ENCODE measurements around the gene CCDC83.

DNA sequence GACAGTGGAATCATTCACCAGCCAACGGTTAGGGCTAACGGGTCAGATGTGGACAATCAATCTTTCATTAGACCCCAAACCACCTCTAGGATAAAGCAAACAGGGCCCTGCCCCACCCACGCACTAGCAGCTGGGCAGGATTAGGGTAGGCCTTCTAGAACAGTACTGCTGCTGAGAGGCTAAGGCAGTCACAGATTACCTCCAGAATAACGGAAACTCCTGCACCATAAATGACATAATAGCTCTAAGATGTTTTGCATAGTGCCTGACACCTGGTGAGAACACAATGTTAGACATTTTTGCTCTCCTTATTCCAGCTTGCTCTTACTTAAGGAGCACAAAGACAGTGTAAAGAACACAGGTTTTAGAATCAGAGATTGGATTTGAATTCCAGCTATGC is 46.0 kb upstream of the CCDC83 start:
- TF ChIP-seq, protein P1, sequence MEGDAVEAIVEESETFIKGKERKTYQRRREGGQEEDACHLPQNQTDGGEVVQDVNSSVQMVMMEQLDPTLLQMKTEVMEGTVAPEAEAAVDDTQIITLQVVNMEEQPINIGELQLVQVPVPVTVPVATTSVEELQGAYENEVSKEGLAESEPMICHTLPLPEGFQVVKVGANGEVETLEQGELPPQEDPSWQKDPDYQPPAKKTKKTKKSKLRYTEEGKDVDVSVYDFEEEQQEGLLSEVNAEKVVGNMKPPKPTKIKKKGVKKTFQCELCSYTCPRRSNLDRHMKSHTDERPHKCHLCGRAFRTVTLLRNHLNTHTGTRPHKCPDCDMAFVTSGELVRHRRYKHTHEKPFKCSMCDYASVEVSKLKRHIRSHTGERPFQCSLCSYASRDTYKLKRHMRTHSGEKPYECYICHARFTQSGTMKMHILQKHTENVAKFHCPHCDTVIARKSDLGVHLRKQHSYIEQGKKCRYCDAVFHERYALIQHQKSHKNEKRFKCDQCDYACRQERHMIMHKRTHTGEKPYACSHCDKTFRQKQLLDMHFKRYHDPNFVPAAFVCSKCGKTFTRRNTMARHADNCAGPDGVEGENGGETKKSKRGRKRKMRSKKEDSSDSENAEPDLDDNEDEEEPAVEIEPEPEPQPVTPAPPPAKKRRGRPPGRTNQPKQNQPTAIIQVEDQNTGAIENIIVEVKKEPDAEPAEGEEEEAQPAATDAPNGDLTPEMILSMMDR (IDR thresholded peaks at IDR 0.05; ENCODE audit: insufficient read depth, low read depth, low read length), result no peak
- no peak for TF ChIP-seq EZH2 (IDR thresholded peaks at IDR 0.05; ENCODE audit: insufficient read depth, low read length)
